HG03460 (cell line): ENCODE measurements around the gene HOXB5.

Experiments used
- ATAC-seq: cut with Tn5 transposase; IDR thresholded peaks from one replicate; pipeline ENCODE4 v1.9.1; 2021; ENCODE audit not compliant: unreplicated experiment

Gene HOXB5

GRCh38 chr17:48591255-48592056 lies 2.1 kb downstream of the HOXB5 start:
- ATAC-seq = no peak

- ATAC-seq = no peak
Measured at GRCh38 chr17:48590607-48591161, 2.9 kb downstream of the HOXB5 start.

DNA sequence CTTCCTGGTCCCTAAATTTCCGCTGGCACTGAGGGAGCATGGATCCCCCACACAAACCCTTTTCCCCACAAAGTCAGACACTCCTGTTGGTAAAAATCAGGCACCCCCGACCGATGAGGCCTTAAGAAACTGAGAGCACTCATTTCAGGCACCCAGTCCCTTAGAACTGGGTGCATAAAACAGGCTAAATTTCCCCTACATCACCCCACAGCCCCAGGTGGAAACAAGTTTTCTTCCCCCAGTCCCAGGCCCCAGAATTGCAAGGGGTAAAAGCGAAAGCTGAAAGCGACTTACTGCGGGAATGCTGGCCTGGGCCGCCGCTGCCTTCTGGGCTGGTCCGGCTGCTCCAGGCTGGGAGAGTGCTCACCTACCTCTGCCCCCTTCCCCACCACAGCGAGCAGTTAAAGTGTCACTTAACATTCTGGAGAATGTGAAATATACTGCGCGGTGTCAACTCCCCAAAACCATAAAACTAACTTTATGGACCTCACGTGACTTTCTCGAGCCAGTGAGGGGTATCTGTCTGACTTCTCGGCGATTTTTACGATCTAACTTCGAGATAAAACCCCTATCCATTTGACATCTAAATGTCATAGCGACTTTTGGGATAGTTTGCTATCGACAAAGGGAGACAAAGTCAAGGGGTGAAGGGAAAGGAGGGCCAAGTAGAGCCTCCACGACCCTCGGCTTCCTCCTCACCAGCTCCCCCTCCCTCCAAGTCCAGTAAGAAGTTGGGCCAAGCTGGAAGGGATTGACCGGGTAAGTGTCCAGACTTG lies 3.6 kb downstream of the HOXB5 start, which contains the start of gene HOXB3:
TSS of gene HOXB3 (minus strand) at position 411 of the 776 bp plus-strand sequence. CDS start 37,767 bp downstream, outside the sequence.
- no peak for ATAC-seq

DNA sequence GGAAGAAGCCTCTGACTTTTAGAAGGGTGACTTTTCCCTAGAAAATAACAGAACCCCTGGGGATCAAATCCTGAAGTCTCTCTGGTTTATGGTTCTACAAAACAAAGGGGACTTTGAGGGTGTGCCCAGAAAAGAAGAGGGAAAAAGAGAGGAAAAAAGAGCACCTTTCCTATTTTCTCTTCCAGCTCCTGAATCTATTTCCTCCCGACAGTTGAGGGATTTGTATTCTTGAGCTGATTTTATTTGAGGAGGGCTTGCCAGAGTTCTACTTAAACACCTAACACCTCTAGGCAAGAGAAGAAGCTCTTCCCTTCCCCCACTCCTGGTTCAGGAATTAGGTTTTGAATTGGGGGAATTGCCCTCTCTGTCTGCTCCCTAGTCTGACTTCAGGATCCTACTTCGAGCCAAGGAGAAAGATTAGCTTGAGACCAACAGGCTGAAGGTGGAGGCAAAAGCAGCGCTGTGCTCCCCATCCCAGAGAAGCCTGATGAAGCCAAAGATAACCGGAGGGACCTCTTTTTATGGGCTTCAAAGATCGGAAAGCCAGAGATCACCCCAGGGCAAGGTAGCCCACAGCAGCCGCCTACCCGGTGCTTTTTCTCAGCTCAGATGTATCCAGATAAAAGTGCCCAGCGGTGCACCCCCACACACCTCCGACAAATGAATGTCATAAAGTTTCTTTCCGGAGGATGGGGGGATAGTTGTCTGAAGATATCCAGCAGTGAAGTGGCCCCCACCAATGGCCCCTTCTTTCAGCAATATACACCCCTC lies 4.3 kb downstream of the HOXB5 start:
- ATAC-seq = no peak

GRCh38 chr17:48588528-48588927 lies 5.1 kb downstream of the HOXB5 start:
- no peak for ATAC-seq

- ATAC-seq = no peak
Measured at GRCh38 chr17:48588074-48588415, 5.5 kb downstream of the HOXB5 start.

- ATAC-seq = no peak
Measured at GRCh38 chr17:48587276-48588073, 6.1 kb downstream of the HOXB5 start.

DNA sequence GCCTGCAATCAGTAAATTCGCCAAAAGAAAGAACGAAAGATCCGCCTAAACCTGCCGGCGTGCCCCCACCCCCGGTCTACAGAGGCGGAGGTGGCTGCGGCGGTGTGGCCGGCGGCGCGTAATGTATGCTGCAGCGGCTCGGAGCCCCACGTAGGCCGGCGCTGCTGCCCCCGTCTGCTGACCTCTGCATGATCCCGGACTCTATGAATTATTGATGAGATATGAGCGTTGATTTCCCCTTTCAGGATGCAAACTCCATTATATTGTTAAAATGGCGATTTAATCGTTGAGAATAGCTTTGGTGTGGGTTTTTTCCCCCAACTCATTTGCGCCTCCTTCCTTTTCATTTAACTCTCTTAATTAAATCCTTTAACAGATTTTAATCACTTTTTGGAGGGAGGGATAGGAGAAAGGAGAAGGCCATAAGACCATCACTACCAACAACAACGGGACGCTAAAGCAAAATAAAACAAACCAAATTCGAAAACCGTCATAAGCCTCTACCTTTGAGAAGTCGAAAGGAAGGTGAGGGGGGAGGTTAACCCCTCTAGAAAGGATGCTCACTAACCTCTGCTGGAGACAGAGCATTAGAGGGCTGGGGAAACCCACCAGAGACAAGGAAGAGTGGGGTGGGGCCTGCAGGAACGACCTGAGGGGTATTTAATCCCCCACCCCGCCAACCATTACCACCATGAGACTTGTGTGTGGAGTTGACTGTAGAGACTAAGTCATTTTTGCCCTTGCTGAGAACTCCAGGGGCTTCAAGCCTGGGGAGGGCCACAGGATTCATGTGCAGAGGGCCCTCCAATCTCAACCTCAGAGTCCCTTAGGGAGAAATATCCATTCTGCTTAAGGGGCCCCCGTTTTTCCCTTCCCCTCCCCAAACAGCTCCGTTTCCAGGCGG lies 7.0 kb downstream of the HOXB5 start:
- no peak for ATAC-seq

DNA sequence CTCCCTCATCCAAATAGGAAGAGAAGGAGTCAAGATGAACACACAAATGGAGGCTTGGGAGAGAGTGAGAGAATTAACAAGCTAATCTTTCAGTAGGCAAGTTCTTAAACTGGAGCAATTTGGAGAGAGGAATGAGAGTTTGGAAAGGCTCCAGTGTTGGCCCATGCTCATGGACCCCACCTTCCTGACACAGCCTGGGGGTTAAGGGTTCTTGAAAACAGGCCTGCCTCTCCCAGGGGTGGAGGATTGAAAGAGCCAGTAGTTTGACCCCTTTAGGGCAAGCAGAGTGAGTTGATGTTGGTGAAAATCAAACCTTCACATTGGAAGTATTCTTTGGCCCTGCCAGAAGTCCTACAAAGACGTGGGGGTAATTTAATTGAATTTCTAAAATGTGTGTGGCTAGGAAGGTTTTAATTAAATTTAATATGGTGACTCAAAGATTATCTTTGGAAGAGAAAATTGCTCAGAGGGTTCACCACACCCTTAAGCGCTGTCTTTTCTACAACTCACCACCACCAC lies 9.3 kb downstream of the HOXB5 start:
- ATAC-seq = no peak

DNA sequence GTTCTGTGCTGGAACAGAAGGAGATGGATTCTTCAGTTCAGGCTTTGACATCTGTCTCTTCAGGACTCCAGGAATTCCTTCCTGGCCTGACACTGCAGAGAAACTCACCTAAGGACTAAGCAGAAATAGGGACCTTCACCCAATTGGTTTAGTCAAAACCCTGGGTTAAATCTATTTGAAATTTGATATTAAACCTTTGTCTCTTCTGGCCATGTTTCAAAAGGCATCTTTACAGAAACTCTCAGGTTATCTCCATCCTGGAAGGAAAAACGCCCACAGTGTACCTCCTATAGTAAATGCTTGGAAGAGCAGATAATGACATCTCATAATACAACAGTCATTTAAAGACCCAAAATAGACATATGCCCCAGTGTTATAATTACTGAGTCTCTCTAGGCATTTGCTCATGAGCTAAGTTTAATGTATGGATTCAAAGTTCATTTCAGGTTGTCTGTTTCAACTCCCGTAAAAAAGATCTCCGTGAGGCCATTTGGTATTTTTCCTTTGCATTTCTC lies 9.8 kb downstream of the HOXB5 start:
- ATAC-seq = no peak

DNA sequence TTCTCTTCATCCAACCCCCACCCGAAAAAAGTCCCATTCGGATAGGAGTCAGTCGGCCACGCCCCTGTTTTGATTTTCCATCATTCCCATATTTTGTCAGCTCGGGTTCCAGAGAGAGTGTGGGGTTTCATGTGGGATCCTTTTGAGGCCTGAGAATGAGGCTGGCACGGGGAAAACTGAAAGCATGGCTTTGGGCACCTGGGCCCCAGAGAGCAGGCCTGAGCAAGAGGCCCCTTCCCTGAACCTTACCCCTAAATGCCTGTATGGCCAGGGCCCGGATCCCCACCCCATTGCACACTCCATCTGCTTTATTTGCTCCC lies 10.9 kb downstream of the HOXB5 start:
- ATAC-seq = no peak

DNA sequence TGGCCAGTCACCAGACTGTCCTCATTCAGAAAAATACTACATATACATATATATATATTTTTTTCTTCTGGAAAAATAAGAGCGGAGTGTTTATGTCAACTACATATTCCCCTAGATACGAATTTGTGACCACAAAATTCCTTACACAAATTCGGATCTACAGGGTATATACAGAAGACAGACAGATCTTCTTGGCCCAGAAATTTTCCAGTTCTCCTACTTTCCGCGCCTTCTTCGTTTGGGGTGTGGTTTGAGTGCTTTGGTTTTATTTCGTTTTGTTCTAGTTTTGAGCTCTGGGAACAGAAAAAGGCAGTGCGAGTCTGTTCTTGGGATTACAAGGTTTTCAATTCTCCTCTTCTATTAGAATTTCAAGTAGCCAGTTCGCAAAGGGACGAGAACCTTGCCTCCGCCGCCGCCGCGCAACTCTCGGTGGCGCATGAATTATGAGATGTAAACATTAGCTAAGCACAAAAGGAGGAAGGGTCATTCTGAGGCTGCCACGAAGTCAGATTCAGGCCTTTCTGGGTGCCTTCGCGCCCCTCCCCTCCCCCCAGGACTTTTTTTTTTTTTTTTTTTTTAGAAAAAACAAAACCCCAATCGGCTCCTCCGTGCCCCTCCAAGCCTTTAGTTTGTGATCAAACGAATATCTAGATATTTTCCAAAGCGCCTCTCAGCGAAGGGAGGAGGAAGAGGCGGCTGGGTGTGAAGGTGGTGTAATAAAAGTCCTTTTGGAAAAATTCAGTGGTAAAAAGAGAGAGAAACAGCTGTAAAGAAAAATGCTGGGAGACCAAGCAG lies 13.6 kb downstream of the HOXB5 start:
- no peak for ATAC-seq

- no peak for ATAC-seq
Measured at GRCh38 chr17:48579471-48579759, 14.2 kb downstream of the HOXB5 start.

DNA sequence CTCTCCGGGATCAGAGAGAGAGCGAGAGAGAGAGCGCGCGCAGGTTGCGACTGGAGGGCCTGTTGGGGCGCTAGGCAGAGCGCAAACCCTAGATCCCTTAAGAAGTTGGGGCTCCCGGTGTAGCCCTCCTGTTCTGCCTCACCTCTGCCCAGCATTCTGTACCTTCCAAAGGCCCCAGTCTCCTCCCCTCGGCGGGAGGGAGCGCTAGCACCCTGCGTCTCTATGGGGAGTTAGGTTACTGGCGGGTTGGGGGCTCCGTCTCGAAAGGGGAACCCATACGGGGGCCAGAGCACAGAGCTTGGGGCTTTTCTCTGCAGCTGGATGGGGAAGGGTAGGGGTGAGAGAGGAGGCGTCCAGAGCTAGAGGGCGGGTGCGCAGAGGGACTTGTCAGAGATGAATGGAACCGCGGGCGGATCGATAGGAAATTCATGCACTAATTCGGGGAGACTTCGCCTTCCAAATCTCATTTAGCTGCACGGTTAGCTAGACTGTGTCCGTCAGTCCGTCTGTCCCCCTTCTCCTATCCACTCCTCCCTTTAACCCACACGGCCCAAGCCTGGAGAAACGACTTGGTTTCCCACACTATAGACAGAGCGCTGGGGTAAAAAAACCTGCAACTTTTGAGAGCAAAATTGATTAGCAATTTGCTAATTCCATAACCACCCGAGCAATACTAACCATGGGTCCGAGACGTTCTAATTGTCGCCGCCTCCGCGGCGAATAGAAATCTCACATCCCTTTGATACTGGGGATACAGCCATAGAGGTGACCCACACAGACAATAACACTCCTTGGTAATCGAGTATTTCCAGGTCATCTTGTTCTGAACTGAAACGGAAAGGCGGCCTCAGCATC lies 14.7 kb downstream of the HOXB5 start:
- peak; percentile 5 for ATAC-seq

GRCh38 chr17:48577946-48578615 lies 15.5 kb downstream of the HOXB5 start, which contains the start of gene HOXB4:
HOXB4 (minus strand) TSS chr17:48578350; CDS start chr17:48578319, 31 bp downstream.
- peak; percentile 57 for ATAC-seq

GRCh38 chr17:48577330-48577945 lies 16.1 kb downstream of the HOXB5 start:
- no peak for ATAC-seq
